Measurements from ENCODE around the gene NUP50. TPM values are rescaled to one million over a fixed set of nuclear protein-coding genes. Genes with fewer than 3 reads are reported as not detected.

Gene NUP50
- total RNA-seq, 1 experiment from 2014 or later = 134 TPM

GRCh38 chr22:45224331-45224730, 60.6 kb downstream of the NUP50 start:
- no peak overlapping the region for H3K23ac ChIP-seq (ENCODE audit: insufficient read length, low read depth, low read length)
- no peaks in the 10 kb centered on the region for H3K23me2 ChIP-seq (ENCODE audit: insufficient read length, low read depth, low read length, poor library complexity, severe bottlenecking)
- H3K56ac ChIP-seq (ENCODE audit: insufficient read length, low read depth, low read length) = no peak overlapping the region
- no peak overlapping the region for H3K9ac ChIP-seq (ENCODE audit: extremely low read depth, insufficient read length, low read length)
- no peak overlapping the region for H2BK20ac ChIP-seq (ENCODE audit: low read depth, low read length, poor library complexity, severe bottlenecking)
- Mint-ChIP-seq H3K4me1 (peaks cover 34 to 49% of the 10 kb centered on the region in 2 experiments), H3K36me3 (ENCODE audit: insufficient read depth in 1 of 3, low read depth in 3 of 3) (no peaks in the 10 kb centered on the region), H3K4me3 (no peak overlapping the region), H3K27ac (peak overlapping the region in 2 of 3 experiments; percentile 57 to 73; a peak in 4 of 7 replicates), H3K27me3 (ENCODE audit: low read depth) (peaks cover 2% of the 10 kb centered on the region), H3K9me3 (no peaks in the 10 kb centered on the region)
- H3K18ac ChIP-seq (ENCODE audit: insufficient read length, low read depth, low read length) = no peak overlapping the region
- no peak overlapping the region for H2BK15ac ChIP-seq (ENCODE audit: low read depth, low read length)
- no peak overlapping the region for H3K4me2 ChIP-seq (ENCODE audit: insufficient read depth, insufficient read length, low read length)
- no peak overlapping the region for H2BK12ac ChIP-seq (ENCODE audit: insufficient read length, low read depth, low read length)
- H2BK5ac ChIP-seq (ENCODE audit: insufficient read length, low read length) = no peak overlapping the region
- H3K79me1 ChIP-seq (ENCODE audit: insufficient read depth, low read depth, low read length, poor library complexity, severe bottlenecking) = no peaks in the 10 kb centered on the region
- no peak overlapping the region for H3K27ac ChIP-seq (ENCODE audit: insufficient read length, low read depth, low read length)
- H3K4ac ChIP-seq (ENCODE audit: low read depth, low read length) = no peak overlapping the region
- H3K27me3 ChIP-seq (ENCODE audit: insufficient read depth, low read length) = no peaks in the 10 kb centered on the region
- no peak for TF ChIP-seq CTCF (conservative IDR thresholded peaks at IDR 0.05)
- H4K20me1 ChIP-seq (ENCODE audit: control insufficient read depth, insufficient read depth, insufficient read length) = no peaks in the 10 kb centered on the region
- no peaks in the 10 kb centered on the region; the same call in 1 of the 2 replicates for H3K79me2 ChIP-seq (ENCODE audit: insufficient read depth, low read length)
- no peak for DNase-seq
- H3T11ph ChIP-seq (ENCODE audit: low read length) = no peak overlapping the region
- H2BK120ac ChIP-seq (ENCODE audit: low read depth, low read length, poor library complexity, severe bottlenecking) = no peak overlapping the region
- H4K5ac ChIP-seq (ENCODE audit: insufficient read length, low read depth, low read length) = no peak overlapping the region
- no peaks in the 10 kb centered on the region for H3K4me1 ChIP-seq (ENCODE audit: insufficient read depth, low read length)
- no peak overlapping the region for H4K8ac ChIP-seq (replicated peaks; ENCODE audit: insufficient read length, low read depth, low read length)
- H3K14ac ChIP-seq (ENCODE audit: insufficient read depth, low read length) = no peak overlapping the region; the same call in 1 of the 2 replicates
- WGBS (ENCODE audit: extremely low coverage, insufficient read length, low lambda C conversion rate) = no CpG with 5 or more reads among the region's 11 CpGs
- no peak overlapping the region for H2AK5ac ChIP-seq (ENCODE audit: insufficient read length, low read length)
- H3K9me3 ChIP-seq (ENCODE audit: control insufficient read depth, low read depth, low read length) = no peaks in the 10 kb centered on the region
- H4K91ac ChIP-seq (ENCODE audit: insufficient read length, low read depth, low read length) = no peak overlapping the region
- no peak overlapping the region for H2AFZ ChIP-seq (ENCODE audit: low read length)
